A673 (cell line): ENCODE data around the gene MRFAP1. TPM values are rescaled to one million over a fixed set of nuclear protein-coding genes. Genes with fewer than 3 reads are reported as not detected.

Experiments
- BruUV-seq: library from RNA; stranded (reverse); fragments of 400-500 nt; replicated peaks from 2 replicates; lab custom pipeline; 2021; lab: Mats Ljungman, UMichigan
- CTCF ChIA-PET: fragments of 300-600 bp; sonication (Branson Sonifier 250); formaldehyde crosslinking; loops from one replicate; lab custom pipeline; 2022; ENCODE audit warnings: antibody characterized with exemption; lab: Charles Lee
- POLR2A ChIA-PET: fragments of 300-600 bp; sonication (Branson Sonifier 250); formaldehyde crosslinking; loops from one replicate; lab custom pipeline; 2022; ENCODE audit warnings: antibody characterized with exemption; ENCODE audit not compliant: low non-redundant PET; lab: Charles Lee
- DNase-seq: peaks from one replicate; pipeline ENCODE4 v3.0.0-alpha.2; 2015; ENCODE audit warnings: low spot score
- H3K27ac ChIP-seq: fragments of 200-600 bp; sonication (generic); 2 replicates; pipeline ENCODE4 v1.5.1; 2016; ENCODE audit warnings: mixed run types, low read depth, mild to moderate bottlenecking, mixed read lengths, antibody characterized with exemption, low read length; ENCODE audit not compliant: poor library complexity, severe bottlenecking
- H3K27me3 ChIP-seq: fragments of 200-600 bp; sonication (generic); replicated peaks from 2 replicates; pipeline ENCODE4 v1.6.1; 2017; ENCODE audit warnings: mixed run types, low read depth, mild to moderate bottlenecking, mixed read lengths, antibody characterized with exemption, low read length; ENCODE audit not compliant: insufficient read depth, poor library complexity
- H3K36me3 ChIP-seq: fragments of 200-600 bp; sonication (generic); 2 replicates; pipeline ENCODE4 v1.6.1; 2016; ENCODE audit warnings: mixed run types, mild to moderate bottlenecking, mixed read lengths, antibody characterized with exemption, low read length; ENCODE audit not compliant: insufficient read depth, poor library complexity, severe bottlenecking
- H3K4me1 ChIP-seq: fragments of 200-600 bp; sonication (generic); 2 replicates; pipeline ENCODE4 v1.6.1; 2017; ENCODE audit warnings: mixed run types, mild to moderate bottlenecking, mixed read lengths, antibody characterized with exemption, low read length; ENCODE audit not compliant: insufficient read depth, poor library complexity, severe bottlenecking
- H3K4me3 ChIP-seq: fragments of 200-600 bp; sonication (generic); 2 replicates; pipeline ENCODE4 v1.5.1; 2016; ENCODE audit warnings: low read depth, mixed run types, mild to moderate bottlenecking, mixed read lengths, low read length; ENCODE audit not compliant: poor library complexity, severe bottlenecking
- H3K9me3 ChIP-seq: fragments of 200-600 bp; sonication (generic); 2 replicates; pipeline ENCODE4 v1.6.1; 2016; ENCODE audit warnings: mixed run types, low read depth, mild to moderate bottlenecking, mixed read lengths, antibody characterized with exemption, low read length; ENCODE audit not compliant: poor library complexity, severe bottlenecking
- EZH2 ChIP-seq: fragments of 200-600 bp; sonication (generic); IDR thresholded peaks from 2 replicates; pipeline ENCODE4 v1.6.1; 2017; ENCODE audit warnings: borderline replicate concordance, low read depth, mild to moderate bottlenecking, mixed read lengths, antibody characterized with exemption, low read length; ENCODE audit not compliant: poor library complexity, severe bottlenecking
- intact Hi-C: fragments of 100-400 bp; cut with micrococcal nuclease; formaldehyde crosslinking; loops from one replicate; pipeline ENCODE4 v1.10.0; 2022; ENCODE audit not compliant: unreplicated experiment
- total RNA-seq: library from RNA; stranded (reverse); gene quantifications from 2 replicates; pipeline ENCODE4 v1.2.3, GENCODE V29; 2021
- TF ChIP-seq, protein P1 (sequence below): fragments of 300-800, 200-600 bp; sonication (generic); conservative IDR thresholded peaks from 2 replicates; pipeline ENCODE4 v1.5.1; 2017; ENCODE audit warnings: low read depth, mild to moderate bottlenecking, antibody characterized with exemption, low read length, moderate library complexity, mixed read lengths

The MRFAP1 gene
- total RNA-seq, 1 experiment from 2014 or later: 402 TPM

GRCh38 chr4:6617246-6617645 lies 23.2 kb upstream of the MRFAP1 start:
- BruUV-seq: no TSS peak
- intact Hi-C loops: no loop called here
- ChIA-PET CTCF (no interaction called here), POLR2A (no interaction called here)
- H3K4me1 ChIP-seq: no peaks in the 10 kb centered on the region
- no peak for TF ChIP-seq EZH2
- TF ChIP-seq, protein P1, sequence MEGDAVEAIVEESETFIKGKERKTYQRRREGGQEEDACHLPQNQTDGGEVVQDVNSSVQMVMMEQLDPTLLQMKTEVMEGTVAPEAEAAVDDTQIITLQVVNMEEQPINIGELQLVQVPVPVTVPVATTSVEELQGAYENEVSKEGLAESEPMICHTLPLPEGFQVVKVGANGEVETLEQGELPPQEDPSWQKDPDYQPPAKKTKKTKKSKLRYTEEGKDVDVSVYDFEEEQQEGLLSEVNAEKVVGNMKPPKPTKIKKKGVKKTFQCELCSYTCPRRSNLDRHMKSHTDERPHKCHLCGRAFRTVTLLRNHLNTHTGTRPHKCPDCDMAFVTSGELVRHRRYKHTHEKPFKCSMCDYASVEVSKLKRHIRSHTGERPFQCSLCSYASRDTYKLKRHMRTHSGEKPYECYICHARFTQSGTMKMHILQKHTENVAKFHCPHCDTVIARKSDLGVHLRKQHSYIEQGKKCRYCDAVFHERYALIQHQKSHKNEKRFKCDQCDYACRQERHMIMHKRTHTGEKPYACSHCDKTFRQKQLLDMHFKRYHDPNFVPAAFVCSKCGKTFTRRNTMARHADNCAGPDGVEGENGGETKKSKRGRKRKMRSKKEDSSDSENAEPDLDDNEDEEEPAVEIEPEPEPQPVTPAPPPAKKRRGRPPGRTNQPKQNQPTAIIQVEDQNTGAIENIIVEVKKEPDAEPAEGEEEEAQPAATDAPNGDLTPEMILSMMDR: no peak
- no peaks in the 10 kb centered on the region for H3K27me3 ChIP-seq
- H3K4me3 ChIP-seq: no peak overlapping the region
- H3K36me3 ChIP-seq: no peaks in the 10 kb centered on the region
- H3K27ac ChIP-seq: no peak overlapping the region
- no peaks in the 10 kb centered on the region for H3K9me3 ChIP-seq
- DNase-seq: no peak

GRCh38 chr4:6618386-6619115 lies 21.9 kb upstream of the MRFAP1 start:
- TF ChIP-seq, protein P1: no peak
- TF ChIP-seq EZH2: no peak
- Histone ChIP-seq H3K36me3 (no peaks in the 10 kb centered on the region), H3K4me1 (no peaks in the 10 kb centered on the region), H3K27me3 (no peaks in the 10 kb centered on the region), H3K9me3 (no peaks in the 10 kb centered on the region), H3K27ac (no peak overlapping the region), H3K4me3 (no peak overlapping the region)
- intact Hi-C loops: no loop called here
- BruUV-seq: no TSS peak
- ChIA-PET CTCF (no interaction called here), POLR2A (no interaction called here)
- no peak for DNase-seq

DNA sequence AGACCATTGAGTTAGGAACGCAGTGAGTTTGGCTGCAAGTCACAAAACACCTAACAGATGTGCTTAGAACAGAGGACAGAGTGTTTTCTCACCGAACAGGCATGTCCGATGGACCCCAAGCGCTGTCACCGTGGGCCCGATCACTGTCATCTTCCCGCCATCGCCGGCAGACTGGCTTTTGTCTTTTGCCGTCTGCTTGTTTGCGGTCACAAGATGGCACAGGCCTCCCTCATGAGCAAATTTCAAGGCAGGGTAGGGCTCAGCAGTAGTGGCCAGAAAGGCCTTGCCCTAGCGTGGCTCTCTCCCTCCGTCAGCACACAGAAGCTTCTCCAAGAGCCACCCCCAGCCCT lies 21.4 kb upstream of the MRFAP1 start:
- no peaks in the 10 kb centered on the region for H3K9me3 ChIP-seq
- BruUV-seq: no TSS peak
- no peak for DNase-seq
- no peaks in the 10 kb centered on the region for H3K36me3 ChIP-seq
- H3K4me3 ChIP-seq: no peak overlapping the region
- ChIA-PET POLR2A (no interaction called here), CTCF (no interaction called here)
- no peaks in the 10 kb centered on the region for H3K4me1 ChIP-seq
- H3K27me3 ChIP-seq: no peaks in the 10 kb centered on the region
- intact Hi-C loops: no loop called here
- no peak for TF ChIP-seq EZH2
- TF ChIP-seq, protein P1: no peak
- H3K27ac ChIP-seq: no peak overlapping the region
